Loucy (cell line): ENCODE data around the gene RAD51C.

Experiments
- H2AFZ ChIP-seq: fragments of 200-600 bp; sonication (generic); 2 replicates; pipeline ENCODE4 v1.6.0; 2016; ENCODE audit warnings: antibody characterized with exemption, mild to moderate bottlenecking, low read length, moderate library complexity
- H3F3A ChIP-seq: fragments of 200-600 bp; 2 replicates; pipeline ENCODE4 v1.6.0; 2016; ENCODE audit warnings: antibody characterized with exemption, low read depth, mild to moderate bottlenecking
- H3K27me3 ChIP-seq: fragments of 200-600 bp; sonication (generic); 2 replicates; pipeline ENCODE4 v1.6.1; 2014; ENCODE audit warnings: low read length, mild to moderate bottlenecking; ENCODE audit not compliant: insufficient read depth, poor library complexity, severe bottlenecking
- H3K36me3 ChIP-seq: fragments of 200-600 bp; sonication (generic); 2 replicates; pipeline ENCODE4 v1.6.1; 2016; ENCODE audit warnings: low read length; ENCODE audit not compliant: insufficient read depth
- H3K4me1 ChIP-seq: fragments of 200-600 bp; sonication (generic); 2 replicates; pipeline ENCODE4 v1.5.1; 2014; ENCODE audit warnings: low read length, mild to moderate bottlenecking; ENCODE audit not compliant: insufficient read depth, poor library complexity, severe bottlenecking
- H3K4me2 ChIP-seq: fragments of 200-600 bp; sonication (generic); 2 replicates; pipeline ENCODE4 v1.6.0; 2014; ENCODE audit warnings: antibody characterized with exemption, low read length, low read depth, mild to moderate bottlenecking; ENCODE audit not compliant: poor library complexity, severe bottlenecking
- H3K4me3 ChIP-seq: fragments of 200-600 bp; sonication (generic); 2 replicates; pipeline ENCODE4 v1.5.1; 2014; ENCODE audit warnings: low read length, mild to moderate bottlenecking, mixed read lengths; ENCODE audit not compliant: poor library complexity, severe bottlenecking
- H3K79me2 ChIP-seq: fragments of 200-600 bp; sonication (generic); 2 replicates; pipeline ENCODE4 v1.6.1; 2014; ENCODE audit warnings: low read length; ENCODE audit not compliant: insufficient read depth
- H3K9ac ChIP-seq: fragments of 200-600 bp; sonication (generic); 2 replicates; pipeline ENCODE4 v1.6.0; 2014; ENCODE audit warnings: mild to moderate bottlenecking, low read depth, low read length, moderate library complexity; ENCODE audit not compliant: poor library complexity, severe bottlenecking
- H3K9me2 ChIP-seq: fragments of 200-600 bp; sonication (generic); replicated peaks from 2 replicates; pipeline ENCODE4 v1.6.1; 2016; ENCODE audit warnings: low read depth, low read length, mixed read lengths
- H3K9me3 ChIP-seq: fragments of 200-600 bp; sonication (generic); 2 replicates; pipeline ENCODE4 v1.6.1; 2014; ENCODE audit warnings: mild to moderate bottlenecking, antibody characterized with exemption, low read length, low read depth; ENCODE audit not compliant: insufficient read depth
- H4K20me1 ChIP-seq: fragments of 200-600 bp; sonication (generic); 2 replicates; pipeline ENCODE4 v1.6.0; 2014; ENCODE audit warnings: antibody characterized with exemption, low read length, mild to moderate bottlenecking; ENCODE audit not compliant: insufficient read depth, poor library complexity, severe bottlenecking
- EZH2phosphoT487 ChIP-seq: fragments of 200-600 bp; IDR thresholded peaks from 2 replicates; pipeline ENCODE4 v1.6.1; 2018; ENCODE audit warnings: antibody characterized with exemption, mild to moderate bottlenecking, moderate library complexity, borderline replicate concordance
- TF ChIP-seq, protein P1 (sequence below): fragments of 200-600 bp; sonication (generic); conservative IDR thresholded peaks from 2 replicates; pipeline ENCODE4 v1.5.1; 2014; ENCODE audit warnings: mild to moderate bottlenecking, antibody characterized with exemption, low read length

RAD51C gene

DNA sequence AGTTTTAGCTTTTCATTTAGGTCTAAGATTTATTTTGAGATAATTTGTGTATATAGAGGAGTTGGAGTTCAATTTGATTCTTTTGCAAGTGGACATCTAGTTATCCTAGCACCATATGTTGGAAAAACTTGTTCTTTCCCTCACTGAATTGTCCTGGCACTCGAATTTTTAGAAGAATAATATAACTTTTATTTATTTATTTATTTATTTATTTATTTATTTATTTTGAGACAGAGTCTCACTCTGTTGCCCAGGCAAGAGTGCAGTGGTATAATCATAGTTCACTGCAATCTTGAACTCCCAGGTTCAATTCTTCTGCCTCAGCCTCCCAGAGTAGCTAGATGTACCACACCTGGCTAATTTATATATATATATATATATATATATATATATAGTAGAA lies 92.7 kb downstream of the RAD51C start:
- Histone ChIP-seq H2AFZ (no peak overlapping the region), H3K9me2 (no peaks in the 10 kb centered on the region)

More for the DNA sequence above, 92.7 kb downstream of the RAD51C start:
- no peak for TF ChIP-seq EZH2phosphoT487
- TF ChIP-seq, protein P1, sequence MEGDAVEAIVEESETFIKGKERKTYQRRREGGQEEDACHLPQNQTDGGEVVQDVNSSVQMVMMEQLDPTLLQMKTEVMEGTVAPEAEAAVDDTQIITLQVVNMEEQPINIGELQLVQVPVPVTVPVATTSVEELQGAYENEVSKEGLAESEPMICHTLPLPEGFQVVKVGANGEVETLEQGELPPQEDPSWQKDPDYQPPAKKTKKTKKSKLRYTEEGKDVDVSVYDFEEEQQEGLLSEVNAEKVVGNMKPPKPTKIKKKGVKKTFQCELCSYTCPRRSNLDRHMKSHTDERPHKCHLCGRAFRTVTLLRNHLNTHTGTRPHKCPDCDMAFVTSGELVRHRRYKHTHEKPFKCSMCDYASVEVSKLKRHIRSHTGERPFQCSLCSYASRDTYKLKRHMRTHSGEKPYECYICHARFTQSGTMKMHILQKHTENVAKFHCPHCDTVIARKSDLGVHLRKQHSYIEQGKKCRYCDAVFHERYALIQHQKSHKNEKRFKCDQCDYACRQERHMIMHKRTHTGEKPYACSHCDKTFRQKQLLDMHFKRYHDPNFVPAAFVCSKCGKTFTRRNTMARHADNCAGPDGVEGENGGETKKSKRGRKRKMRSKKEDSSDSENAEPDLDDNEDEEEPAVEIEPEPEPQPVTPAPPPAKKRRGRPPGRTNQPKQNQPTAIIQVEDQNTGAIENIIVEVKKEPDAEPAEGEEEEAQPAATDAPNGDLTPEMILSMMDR = no peak
- no peak overlapping the region for H3K4me3 ChIP-seq
- no peaks in the 10 kb centered on the region for H3K36me3 ChIP-seq
- H3K79me2 ChIP-seq = no peaks in the 10 kb centered on the region
- no peak overlapping the region for H3K9ac ChIP-seq
- H3K27me3 ChIP-seq = no peaks in the 10 kb centered on the region
- no peaks in the 10 kb centered on the region for H4K20me1 ChIP-seq
- no peaks in the 10 kb centered on the region for H3K9me3 ChIP-seq
- no peak overlapping the region for H3K4me2 ChIP-seq
- no peaks in the 10 kb centered on the region for H3K4me1 ChIP-seq
- no peaks in the 10 kb centered on the region for H3F3A ChIP-seq
